ENCODE measurements around the gene HOXA10.

DNA sequence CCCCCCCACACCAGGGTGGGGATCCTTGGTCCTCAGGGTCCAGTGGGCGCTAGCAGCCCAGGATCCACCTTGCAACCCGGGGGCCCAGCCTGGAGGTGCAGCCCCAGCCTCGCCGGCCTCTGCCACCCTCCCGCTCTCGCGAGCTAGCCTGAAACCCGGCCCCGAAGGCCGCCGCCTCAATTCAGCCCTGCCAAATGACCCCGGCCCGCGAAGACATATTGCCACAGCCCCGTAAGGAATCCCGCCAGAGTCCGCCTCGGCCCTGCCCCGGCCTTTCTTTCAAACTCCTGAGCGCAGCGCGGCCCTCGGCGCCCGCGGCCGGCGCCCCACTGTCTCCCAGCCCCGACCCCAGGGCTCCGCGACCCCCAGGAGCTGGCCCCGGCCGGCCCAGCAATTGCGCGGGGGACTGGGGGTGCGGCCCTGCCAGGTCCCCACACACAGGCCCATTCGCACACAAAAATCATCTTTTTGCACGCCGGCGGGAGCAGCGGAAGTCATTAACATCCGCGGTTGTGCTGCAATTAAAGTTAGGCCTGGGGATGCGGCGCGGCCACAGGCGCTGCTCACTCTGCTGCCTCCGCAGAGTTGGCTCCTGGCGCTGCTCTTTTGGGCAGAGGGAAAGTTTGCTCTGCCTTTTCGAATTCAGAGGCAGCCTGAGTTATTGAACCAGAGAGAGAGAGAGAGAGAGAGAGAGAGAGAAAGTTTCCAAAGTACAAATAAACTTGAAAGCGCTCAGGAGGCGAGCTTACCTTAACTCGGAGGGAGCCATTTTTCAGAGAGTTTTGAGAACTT, 34.6 kb downstream of the HOXA10 start:
- TF ChIP-seq, protein P1, sequence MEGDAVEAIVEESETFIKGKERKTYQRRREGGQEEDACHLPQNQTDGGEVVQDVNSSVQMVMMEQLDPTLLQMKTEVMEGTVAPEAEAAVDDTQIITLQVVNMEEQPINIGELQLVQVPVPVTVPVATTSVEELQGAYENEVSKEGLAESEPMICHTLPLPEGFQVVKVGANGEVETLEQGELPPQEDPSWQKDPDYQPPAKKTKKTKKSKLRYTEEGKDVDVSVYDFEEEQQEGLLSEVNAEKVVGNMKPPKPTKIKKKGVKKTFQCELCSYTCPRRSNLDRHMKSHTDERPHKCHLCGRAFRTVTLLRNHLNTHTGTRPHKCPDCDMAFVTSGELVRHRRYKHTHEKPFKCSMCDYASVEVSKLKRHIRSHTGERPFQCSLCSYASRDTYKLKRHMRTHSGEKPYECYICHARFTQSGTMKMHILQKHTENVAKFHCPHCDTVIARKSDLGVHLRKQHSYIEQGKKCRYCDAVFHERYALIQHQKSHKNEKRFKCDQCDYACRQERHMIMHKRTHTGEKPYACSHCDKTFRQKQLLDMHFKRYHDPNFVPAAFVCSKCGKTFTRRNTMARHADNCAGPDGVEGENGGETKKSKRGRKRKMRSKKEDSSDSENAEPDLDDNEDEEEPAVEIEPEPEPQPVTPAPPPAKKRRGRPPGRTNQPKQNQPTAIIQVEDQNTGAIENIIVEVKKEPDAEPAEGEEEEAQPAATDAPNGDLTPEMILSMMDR (IDR thresholded peaks at IDR 0.05; ENCODE audit: borderline replicate concordance, extremely low read depth, low read length, poor library complexity, severe bottlenecking): no peak
- no peak for TF ChIP-seq EZH2 (IDR thresholded peaks at IDR 0.05; ENCODE audit: borderline replicate concordance, low read depth, low read length, severe bottlenecking)
